Progenitor cell of endocrine pancreas (in vitro differentiated cells): ENCODE measurements around the gene ADCY5. TPM values are rescaled to one million over a fixed set of nuclear protein-coding genes. Genes with fewer than 3 reads are reported as not detected.

Experiments used
- DNase-seq: peaks from one replicate; pipeline ENCODE4 v3.0.0; 2021; ENCODE audit warnings: low spot score; ENCODE audit not compliant: unreplicated experiment
- H3K27ac Mint-ChIP-seq: 2 replicates; pipeline ENCODE4 v1.8.0; 2021; ENCODE audit warnings: mild to moderate bottlenecking, moderate library complexity, mixed read lengths
- H3K27me3 Mint-ChIP-seq: 2 replicates; pipeline ENCODE4 v1.8.0; 2021; ENCODE audit warnings: mixed read lengths
- H3K36me3 Mint-ChIP-seq: 2 replicates; pipeline ENCODE4 v1.8.0; 2022; ENCODE audit warnings: mixed read lengths; ENCODE audit not compliant: insufficient read depth
- H3K4me1 Mint-ChIP-seq: 2 replicates; pipeline ENCODE4 v1.8.0; 2021; ENCODE audit warnings: low read depth, mixed read lengths
- H3K4me3 Mint-ChIP-seq: 2 replicates; pipeline ENCODE4 v1.8.0; 2021; ENCODE audit warnings: low read depth, mild to moderate bottlenecking, moderate library complexity, mixed read lengths
- H3K9me3 Mint-ChIP-seq: 2 replicates; pipeline ENCODE4 v1.8.0; 2021; ENCODE audit warnings: low read depth, mixed read lengths
- CTCF ChIP-seq: fragments of 200-600 bp; sonication (generic); IDR thresholded peaks from one replicate; pipeline ENCODE4 v1.5.0; 2021; ENCODE audit warnings: antibody characterized with exemption, mild to moderate bottlenecking; ENCODE audit not compliant: unreplicated experiment
- total RNA-seq: library from RNA; stranded (reverse); gene quantifications from 2 replicates; pipeline ENCODE4 v1.2.1, GENCODE V29; 2021

Gene ADCY5
- total RNA-seq, 1 donor from 2014 or later = 33.8 TPM

DNA sequence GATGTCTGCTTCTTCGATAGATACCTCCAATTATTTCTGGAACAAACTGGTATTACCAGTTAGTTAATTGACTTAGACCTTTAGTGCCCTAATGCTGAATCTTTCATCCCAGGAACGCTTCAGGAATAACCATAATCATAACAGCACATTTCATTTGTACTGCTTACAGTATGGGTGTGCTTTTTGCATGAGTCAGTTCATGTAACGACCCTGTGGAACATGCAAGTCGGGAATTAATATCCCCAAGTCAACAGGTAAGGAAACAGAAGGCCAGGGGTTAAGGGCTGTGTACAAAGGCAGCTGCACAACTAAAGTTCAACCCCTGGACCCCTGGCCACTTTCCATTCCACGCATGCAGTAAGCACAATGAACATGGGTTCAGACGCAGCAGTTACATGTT lies 49.2 kb downstream of the ADCY5 start:
- no peak overlapping the region for H3K27ac Mint-ChIP-seq
- TF ChIP-seq CTCF = no peak
- H3K36me3 Mint-ChIP-seq = peaks cover 3% of the 10 kb centered on the region
- H3K9me3 Mint-ChIP-seq = no peaks in the 10 kb centered on the region
- H3K4me3 Mint-ChIP-seq = no peak overlapping the region
- H3K4me1 Mint-ChIP-seq = peaks cover 30% of the 10 kb centered on the region
- no peak for DNase-seq
- H3K27me3 Mint-ChIP-seq = no peaks in the 10 kb centered on the region

DNA sequence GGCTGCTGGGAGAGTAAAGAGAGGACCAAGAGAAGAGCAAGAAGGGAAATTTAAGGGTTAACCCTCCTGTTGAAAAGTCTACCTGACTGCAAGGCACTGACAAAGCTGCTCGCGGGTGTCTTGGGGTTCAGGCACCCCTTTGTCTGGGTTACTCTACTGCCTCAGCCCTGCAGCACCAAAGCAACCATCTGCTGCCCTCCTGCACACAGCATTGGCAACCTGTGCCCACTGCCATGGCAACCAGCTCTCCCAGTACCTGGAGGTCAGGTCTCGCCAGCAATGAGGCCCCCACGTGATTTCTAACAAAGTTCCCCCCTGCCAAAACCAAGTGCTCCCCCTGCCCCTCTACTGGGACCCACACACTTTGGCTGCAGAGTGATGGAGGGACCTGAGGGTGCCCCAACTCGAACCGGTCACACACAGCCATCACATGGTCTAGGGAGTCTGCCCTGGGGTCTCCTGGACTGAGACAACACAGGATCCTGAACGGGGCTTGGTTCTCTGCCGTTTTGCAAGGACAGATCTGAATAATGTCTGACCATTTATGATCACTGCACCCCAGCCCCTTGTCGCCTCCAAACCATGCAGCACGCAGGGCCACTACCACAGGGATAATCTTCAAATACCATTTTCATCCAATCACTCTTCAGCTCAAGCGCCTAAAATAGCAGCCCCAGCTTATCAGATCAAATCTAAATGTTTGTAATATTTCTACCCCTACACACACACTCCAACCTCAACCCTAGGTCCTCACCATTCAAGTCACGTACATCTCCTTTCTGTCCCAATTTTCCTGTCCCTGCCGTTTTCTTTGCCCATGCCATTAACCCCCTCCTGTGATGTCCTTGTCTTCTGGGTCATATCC lies 50.7 kb downstream of the ADCY5 start:
- H3K36me3 Mint-ChIP-seq = peaks cover 3% of the 10 kb centered on the region
- H3K4me3 Mint-ChIP-seq = no peak overlapping the region
- TF ChIP-seq CTCF = no peak
- DNase-seq = no peak
- peaks cover 25% of the 10 kb centered on the region for H3K4me1 Mint-ChIP-seq
- H3K27ac Mint-ChIP-seq = no peak overlapping the region
- H3K9me3 Mint-ChIP-seq = no peaks in the 10 kb centered on the region
- H3K27me3 Mint-ChIP-seq = no peaks in the 10 kb centered on the region

DNA sequence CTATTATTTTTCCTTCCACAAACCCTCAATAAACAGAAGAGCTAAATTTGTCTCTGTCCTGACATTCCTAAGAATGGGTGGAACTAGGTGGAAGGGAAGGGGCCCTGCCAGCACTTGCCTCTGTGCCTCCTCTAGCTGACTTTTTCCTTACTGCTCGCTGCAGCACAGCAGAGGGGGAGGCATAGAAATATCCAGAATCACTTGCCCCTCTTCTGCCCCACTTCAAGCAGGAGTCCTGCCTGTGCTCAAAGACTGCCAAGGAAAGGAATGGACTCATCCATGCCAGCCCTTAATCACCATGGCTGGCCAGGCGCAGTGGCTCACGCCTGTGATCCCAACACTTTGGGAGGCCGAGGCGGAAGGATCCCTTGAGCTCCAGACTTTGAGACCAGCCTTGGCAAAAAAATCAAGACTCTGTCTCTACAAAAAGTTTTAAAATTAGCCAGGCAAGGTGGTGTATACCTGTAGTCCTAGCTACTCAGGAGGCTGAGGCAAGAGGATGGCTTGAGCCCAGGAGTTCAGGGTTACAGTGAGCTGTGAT lies 51.8 kb downstream of the ADCY5 start:
- peaks cover 2% of the 10 kb centered on the region for H3K36me3 Mint-ChIP-seq
- H3K4me1 Mint-ChIP-seq = peaks cover 32% of the 10 kb centered on the region
- no peak for TF ChIP-seq CTCF
- no peaks in the 10 kb centered on the region for H3K27me3 Mint-ChIP-seq
- H3K9me3 Mint-ChIP-seq = no peaks in the 10 kb centered on the region
- no peak for DNase-seq
- no peak overlapping the region for H3K4me3 Mint-ChIP-seq
- peak overlapping the region; percentile 23 for H3K27ac Mint-ChIP-seq

- Mint-ChIP-seq H3K4me1 (peaks cover 35% of the 10 kb centered on the region), H3K27me3 (no peaks in the 10 kb centered on the region), H3K36me3 (no peaks in the 10 kb centered on the region), H3K27ac (peak overlapping the region; percentile 23), H3K9me3 (no peaks in the 10 kb centered on the region), H3K4me3 (no peak overlapping the region)
- no peak for TF ChIP-seq CTCF
- DNase-seq = no peak
These were observed 52.5 kb downstream of the ADCY5 start for GRCh38 chr3:123396171-123397049.

GRCh38 chr3:123395235-123395634 lies 53.7 kb downstream of the ADCY5 start:
- H3K36me3 Mint-ChIP-seq = no peaks in the 10 kb centered on the region
- peak overlapping the region; percentile 40 for H3K27ac Mint-ChIP-seq
- peaks cover 36% of the 10 kb centered on the region for H3K4me1 Mint-ChIP-seq
- no peaks in the 10 kb centered on the region for H3K9me3 Mint-ChIP-seq
- H3K4me3 Mint-ChIP-seq = no peak overlapping the region
- no peak for DNase-seq
- H3K27me3 Mint-ChIP-seq = no peaks in the 10 kb centered on the region
- TF ChIP-seq CTCF = no peak
